Vagina (tissue), 2 donors: Measurements from ENCODE around the gene LACRT.

Source experiments
- POLR2A ChIP-seq, 2 donors: fragments of 450-650 bp; IDR thresholded peaks; one replicate each; pipeline ENCODE4 v1.6.1; 2017; ENCODE audit warnings: antibody characterized with exemption in 2 of 2, mild to moderate bottlenecking in 2 of 2, moderate library complexity in 2 of 2
- POLR2AphosphoS5 ChIP-seq, 2 donors: sonication (generic); formaldehyde crosslinking; IDR thresholded peaks; one replicate each; pipeline ENCODE4 v1.9.0; 2017; ENCODE audit warnings: antibody characterized with exemption in 2 of 2, mild to moderate bottlenecking in 2 of 2, low read depth in 1 of 2; ENCODE audit not compliant: insufficient read depth in 1 of 2

DNA sequence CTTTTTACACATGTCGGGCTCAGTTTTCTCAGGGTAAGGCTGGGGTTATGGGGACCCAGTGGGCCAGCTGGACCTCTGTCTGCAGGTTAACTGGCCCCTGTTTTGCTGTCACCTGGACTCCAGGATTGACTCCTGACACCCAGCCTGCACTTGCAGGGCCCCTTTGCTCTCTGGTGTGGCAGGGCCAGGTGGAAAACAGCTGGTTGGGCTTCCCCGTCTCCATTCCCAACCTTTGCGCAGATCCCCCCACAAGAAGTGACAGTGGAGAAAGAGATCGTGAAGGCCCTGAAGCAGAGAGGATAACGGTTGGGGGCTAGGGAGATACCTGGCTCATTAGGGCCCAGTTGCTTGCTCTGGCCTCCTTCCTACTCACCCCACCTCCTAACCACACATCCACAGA is 44.7 kb downstream of the LACRT start:
- TF ChIP-seq POLR2A (IDR thresholded peaks at IDR 0.05) (no peak), POLR2AphosphoS5 (IDR thresholded peaks at IDR 0.05; ENCODE audit: insufficient read depth in 1 of 2, low read depth in 1 of 2) (no peak)
